HK-2 (cell line): ENCODE data around the gene ZDHHC7.

ENCODE experiments used
- DNase-seq: peaks from one replicate; pipeline ENCODE4 v3.0.0-alpha.2; 2018; ENCODE audit not compliant: unreplicated experiment

ZDHHC7 gene

GRCh38 chr16:85018529-85019236, 7.3 kb upstream of the ZDHHC7 start:
- DNase-seq = peak; percentile 90

GRCh38 chr16:85017633-85018032, 6.3 kb upstream of the ZDHHC7 start:
- no peak for DNase-seq

GRCh38 chr16:85017151-85017550, 5.8 kb upstream of the ZDHHC7 start:
- no peak for DNase-seq

DNA sequence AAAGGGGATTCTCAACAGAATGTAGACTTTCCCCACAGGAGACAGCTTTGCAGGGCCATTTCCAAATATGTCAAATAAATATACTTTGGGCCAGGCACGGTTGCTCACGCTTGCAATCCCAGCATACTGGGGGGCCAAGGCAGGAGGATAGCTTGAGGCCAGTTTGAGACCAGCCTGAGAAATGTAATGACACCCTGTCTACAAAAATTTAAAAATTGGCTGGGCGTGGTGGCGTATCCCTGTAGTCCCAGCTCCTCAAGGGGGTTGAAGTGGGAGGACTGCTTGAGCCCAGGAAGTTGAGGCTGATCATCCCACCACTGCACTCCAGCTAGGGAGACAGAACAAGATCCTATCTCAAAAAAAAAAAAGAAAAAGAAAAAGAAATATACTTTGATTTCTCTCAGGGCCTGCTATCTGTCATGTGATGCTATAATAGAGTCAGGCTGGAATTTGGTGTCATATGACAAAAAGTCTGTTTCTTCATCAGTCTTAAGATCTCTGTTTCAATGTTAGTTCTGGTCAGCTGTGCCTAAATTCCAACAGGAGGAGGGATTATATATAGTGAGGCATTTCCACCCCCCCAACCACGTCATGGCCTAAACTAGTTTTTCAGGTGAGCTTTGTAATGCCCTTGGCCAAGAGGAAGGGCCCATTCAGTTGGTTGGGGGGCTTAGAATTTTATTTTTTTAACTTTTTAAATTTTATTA, 4.3 kb upstream of the ZDHHC7 start:
- DNase-seq = no peak

DNA sequence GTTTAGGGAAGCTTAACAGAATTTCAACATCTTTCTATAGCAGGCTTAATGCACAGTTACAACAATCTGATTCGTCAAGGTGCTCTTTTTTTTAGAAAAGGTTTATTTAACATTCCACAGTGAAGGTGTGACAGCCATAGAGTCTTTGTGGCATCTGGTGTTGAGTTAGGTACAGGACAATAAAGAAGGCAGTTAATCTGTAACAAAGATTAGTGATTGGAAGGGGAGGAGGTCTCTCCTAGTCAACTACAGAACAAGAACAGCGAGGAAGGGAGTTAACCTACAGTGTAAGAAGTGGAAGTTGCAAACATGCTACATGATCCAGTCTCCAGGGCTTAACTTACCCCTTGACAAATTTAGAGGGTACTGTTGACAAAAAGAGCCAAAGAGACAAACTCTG, 3.0 kb upstream of the ZDHHC7 start:
- DNase-seq = no peak

DNA sequence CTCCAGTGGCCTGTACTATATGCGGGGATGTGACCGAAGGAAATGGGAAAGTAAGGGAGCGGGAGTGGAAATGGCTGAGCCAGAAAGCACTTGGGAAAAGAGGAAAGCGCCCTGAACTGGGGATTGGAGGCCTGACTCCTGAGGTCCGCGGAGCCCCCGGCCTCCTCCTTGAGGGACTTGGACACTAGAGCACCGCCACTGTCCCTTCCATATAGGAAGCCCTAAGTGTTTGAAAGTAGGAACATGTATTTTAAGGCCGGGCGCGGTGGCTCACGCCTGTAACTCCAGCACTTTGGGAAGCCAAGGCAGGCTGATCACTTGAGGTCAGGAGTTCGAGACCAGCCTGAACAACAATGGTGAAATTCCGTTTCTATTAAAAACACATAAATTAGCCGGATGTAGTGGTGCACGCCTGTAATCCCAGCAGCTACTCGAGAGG, 530 bp upstream of the ZDHHC7 start:
- DNase-seq = no peak

DNA sequence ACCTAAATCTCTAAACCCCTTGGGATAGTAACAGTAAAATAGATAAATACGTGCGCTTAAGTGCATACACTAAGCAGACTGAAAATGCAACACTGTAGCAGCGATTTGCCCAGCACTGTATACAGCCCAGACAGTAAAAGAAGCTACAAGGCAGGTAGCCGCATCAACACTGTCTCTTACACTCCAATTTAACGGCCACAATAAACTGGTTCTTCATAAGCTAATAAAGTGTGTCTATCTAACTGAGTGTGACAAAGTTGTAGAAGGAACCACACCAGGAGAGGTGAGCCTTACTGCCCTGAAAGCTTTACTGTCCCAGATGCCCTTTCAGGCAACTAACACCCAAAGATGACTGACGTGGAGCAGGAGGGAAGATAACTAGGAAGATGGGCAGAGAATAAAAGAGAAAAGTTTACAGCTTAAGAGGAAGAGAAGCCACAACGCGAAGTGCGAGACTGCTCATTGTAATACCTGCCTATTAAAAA, 847 bp downstream of the ZDHHC7 start:
- no peak for DNase-seq

GRCh38 chr16:85008271-85008670, 3.1 kb downstream of the ZDHHC7 start:
- DNase-seq = no peak

DNA sequence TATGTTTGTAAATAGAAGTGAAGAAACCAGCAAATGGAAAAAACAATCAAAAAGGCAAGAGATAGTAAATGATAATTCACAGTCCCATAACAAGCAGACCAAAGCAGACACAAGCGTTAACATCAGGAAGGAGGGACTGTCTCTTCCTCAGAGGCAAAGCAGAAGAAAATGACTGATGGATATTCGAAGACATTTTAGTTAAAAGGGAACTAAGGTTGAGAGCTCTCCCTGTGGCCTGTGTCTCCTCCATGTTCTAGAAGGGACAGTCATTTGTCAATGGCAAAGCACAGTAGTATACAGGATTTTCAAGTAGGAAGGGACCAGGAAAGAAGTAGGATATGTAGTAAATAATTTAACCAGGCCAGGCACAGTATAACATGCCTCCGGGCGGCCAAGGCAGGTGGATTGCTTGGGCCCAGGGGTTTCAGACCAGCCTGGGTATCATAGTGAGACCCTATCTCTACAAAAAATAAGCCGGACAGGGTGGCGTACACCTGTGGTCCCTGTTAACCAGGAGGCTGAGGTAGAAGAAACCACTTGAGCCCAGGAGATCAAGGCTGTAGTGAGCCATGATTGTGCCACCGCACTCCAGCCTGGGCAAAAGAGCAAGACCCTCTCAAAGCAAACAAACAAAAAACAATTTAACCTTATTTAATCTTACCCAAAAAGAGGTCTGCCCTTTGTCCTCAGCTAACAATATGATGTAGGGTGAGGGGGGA, 3.7 kb downstream of the ZDHHC7 start:
- no peak for DNase-seq

DNA sequence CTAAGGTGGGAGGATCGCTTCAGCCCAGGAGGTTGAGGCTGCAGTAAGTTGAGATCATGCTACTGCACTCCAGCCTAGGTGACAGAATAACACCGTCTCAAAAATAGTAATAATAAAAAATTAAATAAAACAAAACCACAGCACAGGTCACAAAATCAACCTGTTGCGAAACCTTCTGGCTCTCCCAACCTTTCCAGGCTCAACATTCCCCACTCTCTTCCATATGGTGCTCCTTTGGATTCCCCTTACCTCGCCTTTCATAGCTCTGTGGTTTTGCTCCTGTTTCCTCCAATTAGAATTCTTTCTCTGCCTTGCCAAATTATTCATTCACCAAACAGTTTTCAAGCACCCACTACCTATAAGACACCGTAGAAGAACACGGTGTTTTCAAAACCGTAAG, 4.7 kb downstream of the ZDHHC7 start:
- DNase-seq = no peak

DNA sequence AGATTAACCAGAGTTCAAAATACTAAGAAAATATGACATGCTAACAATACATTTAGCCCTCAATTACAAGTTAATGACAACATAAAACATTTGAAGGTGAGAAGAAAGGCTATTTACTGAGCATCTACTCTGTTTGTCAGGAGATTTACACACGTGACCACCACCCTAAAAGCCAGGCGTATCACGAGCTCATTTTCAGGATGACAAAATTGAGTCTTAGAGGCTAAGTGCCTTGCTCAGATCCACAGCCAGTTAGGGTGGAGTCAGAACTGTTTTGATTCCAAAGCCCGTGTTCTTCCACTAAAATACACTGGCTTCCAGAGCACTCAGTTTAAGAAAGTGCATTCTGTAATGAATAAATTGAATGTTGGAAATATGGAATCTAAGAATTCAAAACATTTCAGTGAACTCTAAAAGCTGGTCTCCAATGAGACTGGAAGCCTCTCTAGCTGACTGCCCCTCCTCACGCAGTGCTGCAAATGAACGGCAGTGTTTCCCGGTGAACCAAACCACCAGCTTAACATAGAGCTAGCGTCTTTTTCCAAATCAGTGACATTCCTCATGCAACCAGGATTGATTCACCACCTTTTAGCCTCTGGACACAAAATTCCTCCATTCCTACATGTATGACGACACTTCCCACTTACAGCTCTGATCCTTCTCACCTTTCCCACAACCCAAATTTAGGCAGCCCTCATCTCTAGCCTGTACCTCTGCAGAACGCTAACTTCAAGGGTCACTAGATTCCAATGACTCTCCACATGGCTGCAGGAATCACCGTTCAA, 5.9 kb downstream of the ZDHHC7 start:
- DNase-seq = no peak

DNA sequence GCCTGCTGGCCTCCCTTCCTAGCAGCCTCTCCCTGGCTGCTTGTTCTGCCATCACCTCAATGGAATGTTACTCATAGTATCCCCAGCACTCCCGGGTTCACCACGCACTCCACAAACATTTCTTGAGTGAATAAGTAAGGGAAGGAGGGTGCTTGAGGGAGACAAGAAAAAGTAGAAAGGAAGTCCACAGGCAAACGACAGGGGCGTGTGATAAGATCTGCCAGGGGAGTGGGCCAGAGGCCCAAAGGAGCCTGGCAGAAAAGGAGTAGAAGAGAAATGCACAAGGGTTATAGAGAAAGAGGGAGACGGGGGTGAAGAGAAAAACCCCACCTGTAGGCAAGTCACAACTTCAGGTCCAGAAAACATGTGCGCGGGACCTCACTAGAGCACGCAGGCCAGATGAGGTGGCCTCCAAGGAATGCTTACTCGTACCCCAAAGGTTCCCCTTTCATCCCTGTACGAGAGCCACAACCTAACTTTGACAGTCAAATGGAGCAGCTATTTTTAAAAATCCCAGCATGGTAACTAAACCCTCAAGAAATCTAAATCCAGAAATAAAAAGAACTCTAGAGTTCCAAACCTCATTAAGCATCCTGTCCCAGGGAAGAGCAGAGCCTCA, 6.6 kb downstream of the ZDHHC7 start:
- DNase-seq = peak; percentile 80

DNA sequence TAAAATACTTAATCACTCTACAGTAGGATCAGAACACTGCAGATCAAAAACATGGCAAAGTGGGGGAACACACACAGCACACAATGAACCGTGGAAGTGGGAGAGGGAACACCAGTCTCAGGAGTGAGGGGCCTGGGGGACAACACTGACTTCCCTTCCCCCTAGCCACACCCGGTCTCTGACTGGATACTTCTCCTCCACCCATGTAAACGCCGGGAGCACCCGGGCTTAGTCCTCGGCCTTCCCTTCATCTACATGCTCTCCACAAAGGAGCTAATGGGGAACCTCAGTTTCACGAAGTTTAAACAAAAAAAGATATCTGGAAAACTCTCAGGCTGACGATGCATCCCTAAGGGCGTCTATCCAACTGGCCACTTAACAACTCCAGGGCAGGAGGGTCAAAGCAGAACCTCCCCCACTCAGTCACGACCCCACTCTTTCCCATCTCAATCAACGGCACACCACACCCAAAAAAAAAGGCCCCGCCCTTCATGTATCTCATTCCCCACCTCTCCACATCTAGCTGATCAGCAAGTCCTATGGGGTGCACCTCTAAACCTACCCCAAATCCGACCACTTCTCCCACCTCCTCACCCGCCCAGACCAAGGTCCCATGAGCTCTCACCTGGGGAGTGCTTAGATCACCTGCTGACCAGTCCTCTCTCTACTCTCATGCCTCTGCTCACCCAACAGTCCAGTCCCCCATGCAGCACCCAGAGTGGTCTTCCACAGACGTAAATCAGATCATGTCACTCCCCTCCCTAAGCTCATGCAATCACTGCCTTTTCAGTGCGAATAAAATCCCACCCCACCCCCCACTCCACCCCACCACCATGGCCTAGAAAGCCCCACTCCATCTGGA, 7.4 kb downstream of the ZDHHC7 start:
- no peak for DNase-seq

GRCh38 chr16:85003076-85003475, 8.3 kb downstream of the ZDHHC7 start:
- DNase-seq = no peak

DNA sequence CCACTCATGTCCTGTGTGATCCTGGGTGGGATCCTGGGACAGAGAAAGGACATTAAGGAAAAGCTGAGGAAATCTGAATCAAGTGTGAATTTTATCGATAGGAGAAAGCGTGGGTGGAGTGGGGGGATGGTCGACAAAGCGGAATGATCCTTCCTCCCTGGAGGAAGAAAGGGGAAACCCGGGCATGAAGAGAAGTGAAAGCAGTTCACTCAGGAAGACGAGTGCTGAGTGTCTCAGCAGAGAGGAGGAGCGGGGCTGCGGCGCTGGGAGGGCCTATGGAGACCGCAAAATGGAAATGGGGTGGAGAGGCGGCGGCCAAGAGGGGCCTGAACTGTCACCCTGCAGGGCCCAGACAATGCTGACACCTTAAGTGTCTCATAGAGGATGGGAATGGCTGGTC, 8.7 kb downstream of the ZDHHC7 start:
- DNase-seq = no peak

GRCh38 chr16:85002099-85002541, 9.2 kb downstream of the ZDHHC7 start:
- DNase-seq = no peak

GRCh38 chr16:84999857-85000480, 11.4 kb downstream of the ZDHHC7 start:
- no peak for DNase-seq

DNA sequence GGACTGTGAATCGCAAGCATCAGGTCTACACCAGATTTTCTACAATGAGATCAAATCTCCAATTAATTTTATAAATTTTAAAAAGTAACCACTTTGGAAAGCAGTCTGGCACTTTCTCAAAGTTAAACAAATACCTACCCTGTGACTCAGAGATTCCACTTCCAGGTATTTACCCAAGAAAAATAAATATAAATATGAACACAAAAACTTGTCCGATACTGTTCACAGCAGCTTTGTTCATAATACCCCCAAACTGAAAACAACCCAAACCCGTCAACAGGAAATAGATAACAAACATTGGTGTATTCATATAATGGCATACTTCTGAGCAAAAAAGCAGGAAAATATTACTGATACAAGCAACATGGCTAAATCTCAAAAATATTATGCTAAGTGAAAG, 12.1 kb downstream of the ZDHHC7 start:
- no peak for DNase-seq

- DNase-seq = no peak
These were observed 15.0 kb downstream of the ZDHHC7 start for GRCh38 chr16:84996365-84996764.

DNA sequence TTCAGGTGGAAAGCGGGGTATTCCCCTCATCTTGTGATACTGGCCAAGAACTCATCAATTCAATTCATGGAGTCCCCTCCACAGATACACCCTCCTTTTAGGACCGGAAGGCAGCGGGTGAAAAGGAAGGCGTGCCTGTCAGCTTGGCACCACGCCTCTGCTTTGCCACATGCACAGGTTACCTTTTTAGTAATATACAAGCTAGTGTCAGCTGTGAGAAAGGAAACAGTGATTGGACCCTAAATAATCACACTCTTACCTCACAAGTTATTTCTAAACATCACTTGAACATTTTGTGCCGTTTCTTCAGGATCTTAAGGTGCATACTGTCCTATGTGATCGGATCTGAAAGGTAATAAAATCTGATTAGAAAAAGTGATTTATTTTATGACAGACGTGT, 15.7 kb downstream of the ZDHHC7 start:
- no peak for DNase-seq
